HFFc6 (cell line): Measurements from ENCODE around the gene MAFB. TPM values are rescaled to one million over a fixed set of nuclear protein-coding genes. Genes with fewer than 3 reads are reported as not detected.

ENCODE experiments used
- DNase-seq: peaks from one replicate; pipeline ENCODE4 v3.0.0-alpha.2; 2018
- H3K27ac Mint-ChIP-seq: 2 replicates; pipeline ENCODE4 v1.8.0; 2020; ENCODE audit warnings: mild to moderate bottlenecking, mixed read lengths
- H3K27me3 Mint-ChIP-seq: 2 replicates; pipeline ENCODE4 v1.8.0; 2021; ENCODE audit warnings: mild to moderate bottlenecking, moderate library complexity, mixed read lengths; ENCODE audit not compliant: insufficient read depth
- H3K36me3 Mint-ChIP-seq: 2 replicates; pipeline ENCODE4 v1.8.0; 2021; ENCODE audit warnings: low read depth, mixed read lengths
- H3K4me1 Mint-ChIP-seq: 2 replicates; pipeline ENCODE4 v1.8.0; 2020; ENCODE audit warnings: low read depth, mixed read lengths
- H3K4me3 Mint-ChIP-seq: 2 replicates; pipeline ENCODE4 v1.8.0; 2020; ENCODE audit warnings: mild to moderate bottlenecking, moderate library complexity, mixed read lengths
- H3K9me3 Mint-ChIP-seq: 2 replicates; pipeline ENCODE4 v1.8.0; 2020; ENCODE audit warnings: mild to moderate bottlenecking, mixed read lengths
- total RNA-seq, 6 experiments: library from RNA; stranded (reverse); fragmentation: NEBNext Ultra II Directional; extraction: Animal tissue kit (Norgen Biotek cat#: 25700); gene quantifications; 2 replicates in 1 of 6; 3 replicates in 5 of 6; pipeline ENCODE4 v1.2.3, GENCODE V29; 2021
- TF ChIP-seq, protein P1 (sequence below): fragments of 200-600 bp; sonication (generic); IDR thresholded peaks from 2 replicates; pipeline ENCODE4 v1.5.0; 2021; ENCODE audit warnings: antibody characterized with exemption, mild to moderate bottlenecking

MAFB gene
- total RNA-seq, 6 experiments from 2014 or later = 0.05 TPM; not detected in 5

DNA sequence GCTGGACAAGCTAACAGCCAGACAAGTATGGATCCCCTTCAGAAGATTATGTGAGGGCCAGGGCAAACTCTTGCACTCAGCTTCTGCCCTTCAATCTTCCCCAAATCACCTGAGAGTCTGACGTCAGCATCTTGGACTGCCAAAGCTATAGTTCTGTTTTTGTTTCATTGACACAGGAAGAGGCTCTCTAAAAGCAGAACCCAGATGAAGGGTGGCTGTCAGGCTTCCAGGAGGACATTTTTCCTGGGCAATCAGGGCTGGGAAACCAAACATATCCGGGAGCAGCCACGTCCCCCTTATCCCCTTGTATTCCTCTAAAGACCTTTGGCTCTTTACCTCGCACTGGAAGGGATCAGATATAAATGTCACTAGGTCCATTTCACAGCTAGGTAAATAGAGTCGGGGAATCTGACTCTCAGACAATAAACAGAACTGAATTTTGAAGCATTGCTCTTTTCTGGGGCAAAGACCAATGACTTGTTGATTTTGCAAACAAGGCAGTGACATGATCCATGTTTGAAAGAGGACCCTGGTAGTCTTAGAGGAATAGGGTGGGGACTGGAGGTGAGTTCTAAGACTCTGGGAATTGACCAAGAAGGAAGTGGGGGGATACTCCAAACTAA lies 13.3 kb downstream of the MAFB start:
- Mint-ChIP-seq H3K27me3 (peaks cover 5% of the 10 kb centered on the region), H3K4me3 (no peak overlapping the region), H3K36me3 (no peaks in the 10 kb centered on the region), H3K4me1 (no peaks in the 10 kb centered on the region), H3K9me3 (no peaks in the 10 kb centered on the region), H3K27ac (no peak overlapping the region)
- no peak for DNase-seq
- TF ChIP-seq, protein P1, sequence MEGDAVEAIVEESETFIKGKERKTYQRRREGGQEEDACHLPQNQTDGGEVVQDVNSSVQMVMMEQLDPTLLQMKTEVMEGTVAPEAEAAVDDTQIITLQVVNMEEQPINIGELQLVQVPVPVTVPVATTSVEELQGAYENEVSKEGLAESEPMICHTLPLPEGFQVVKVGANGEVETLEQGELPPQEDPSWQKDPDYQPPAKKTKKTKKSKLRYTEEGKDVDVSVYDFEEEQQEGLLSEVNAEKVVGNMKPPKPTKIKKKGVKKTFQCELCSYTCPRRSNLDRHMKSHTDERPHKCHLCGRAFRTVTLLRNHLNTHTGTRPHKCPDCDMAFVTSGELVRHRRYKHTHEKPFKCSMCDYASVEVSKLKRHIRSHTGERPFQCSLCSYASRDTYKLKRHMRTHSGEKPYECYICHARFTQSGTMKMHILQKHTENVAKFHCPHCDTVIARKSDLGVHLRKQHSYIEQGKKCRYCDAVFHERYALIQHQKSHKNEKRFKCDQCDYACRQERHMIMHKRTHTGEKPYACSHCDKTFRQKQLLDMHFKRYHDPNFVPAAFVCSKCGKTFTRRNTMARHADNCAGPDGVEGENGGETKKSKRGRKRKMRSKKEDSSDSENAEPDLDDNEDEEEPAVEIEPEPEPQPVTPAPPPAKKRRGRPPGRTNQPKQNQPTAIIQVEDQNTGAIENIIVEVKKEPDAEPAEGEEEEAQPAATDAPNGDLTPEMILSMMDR = no peak

DNA sequence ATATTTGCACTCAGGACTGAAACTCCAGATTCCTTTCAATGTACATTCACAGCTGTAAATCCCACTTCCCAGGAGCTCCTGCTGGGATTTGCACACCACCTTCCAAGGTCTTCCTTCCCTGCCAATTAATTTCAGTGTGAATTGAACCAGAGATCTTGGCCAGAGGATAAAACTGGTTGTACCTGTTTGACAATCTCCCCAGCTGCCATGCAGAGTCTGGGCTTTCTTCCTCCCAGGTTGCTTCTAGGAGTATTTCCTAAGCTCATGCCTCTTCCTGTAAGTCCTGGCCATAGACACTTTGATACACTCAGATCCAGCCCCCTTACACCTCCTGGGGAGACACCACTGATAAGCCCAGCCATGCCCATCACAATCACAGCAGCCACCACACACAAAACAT lies 15.6 kb downstream of the MAFB start:
- no peak for DNase-seq
- H3K27ac Mint-ChIP-seq = no peak overlapping the region
- no peaks in the 10 kb centered on the region for H3K9me3 Mint-ChIP-seq
- no peak overlapping the region for H3K4me3 Mint-ChIP-seq
- peaks cover 5% of the 10 kb centered on the region for H3K27me3 Mint-ChIP-seq
- TF ChIP-seq, protein P1 = no peak
- no peaks in the 10 kb centered on the region for H3K36me3 Mint-ChIP-seq
- H3K4me1 Mint-ChIP-seq = no peaks in the 10 kb centered on the region

DNA sequence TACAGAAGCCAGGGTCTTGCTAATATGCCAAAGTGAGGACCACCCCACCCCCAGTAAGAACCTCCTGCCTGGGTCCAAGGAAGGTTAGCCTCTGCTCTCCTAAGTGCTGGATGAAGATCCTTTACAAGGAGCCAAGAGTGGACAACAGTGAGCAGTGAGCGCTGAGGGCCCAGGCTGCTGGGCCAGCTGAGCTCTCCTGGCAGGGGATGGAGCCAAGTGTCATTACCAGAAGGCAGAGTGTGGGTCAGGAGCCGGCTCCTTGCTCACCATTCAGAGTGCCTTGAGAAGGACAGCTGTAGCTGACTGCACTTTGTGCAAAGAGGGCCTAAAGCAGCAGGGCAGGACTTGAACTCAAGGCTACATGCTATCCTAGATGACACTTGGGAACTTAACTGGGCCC lies 16.9 kb downstream of the MAFB start:
- H3K9me3 Mint-ChIP-seq = no peaks in the 10 kb centered on the region
- DNase-seq = no peak
- TF ChIP-seq, protein P1 = no peak
- H3K36me3 Mint-ChIP-seq = no peaks in the 10 kb centered on the region
- H3K27me3 Mint-ChIP-seq = peaks cover 5% of the 10 kb centered on the region
- no peaks in the 10 kb centered on the region for H3K4me1 Mint-ChIP-seq
- no peak overlapping the region for H3K27ac Mint-ChIP-seq
- no peak overlapping the region for H3K4me3 Mint-ChIP-seq

DNA sequence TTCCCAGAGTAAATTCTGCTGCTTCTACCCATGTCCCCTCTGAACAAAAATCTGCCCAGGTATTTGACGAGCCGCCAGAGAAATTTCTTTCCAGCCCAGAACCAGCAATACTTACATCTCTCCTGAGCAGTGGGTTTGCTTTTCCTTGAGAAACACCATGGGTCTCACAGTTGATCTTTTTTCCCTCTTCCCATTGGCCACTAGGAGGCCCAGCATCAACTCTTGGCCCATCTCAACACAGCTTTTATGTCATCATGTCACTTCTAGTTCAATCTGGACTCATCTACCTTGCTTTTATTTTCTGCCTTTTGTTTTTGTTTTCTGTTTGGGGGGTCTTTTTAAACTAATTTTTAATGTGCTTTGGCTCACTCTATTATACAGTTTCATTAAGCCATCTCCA lies 18.8 kb downstream of the MAFB start:
- H3K4me1 Mint-ChIP-seq = no peaks in the 10 kb centered on the region
- TF ChIP-seq, protein P1 = peak; percentile 31; the same call in 1 of the 2 replicates
- H3K27me3 Mint-ChIP-seq = peaks cover 2% of the 10 kb centered on the region
- H3K27ac Mint-ChIP-seq = no peak overlapping the region
- no peak overlapping the region for H3K4me3 Mint-ChIP-seq
- no peak for DNase-seq
- no peaks in the 10 kb centered on the region for H3K36me3 Mint-ChIP-seq
- H3K9me3 Mint-ChIP-seq = no peaks in the 10 kb centered on the region

DNA sequence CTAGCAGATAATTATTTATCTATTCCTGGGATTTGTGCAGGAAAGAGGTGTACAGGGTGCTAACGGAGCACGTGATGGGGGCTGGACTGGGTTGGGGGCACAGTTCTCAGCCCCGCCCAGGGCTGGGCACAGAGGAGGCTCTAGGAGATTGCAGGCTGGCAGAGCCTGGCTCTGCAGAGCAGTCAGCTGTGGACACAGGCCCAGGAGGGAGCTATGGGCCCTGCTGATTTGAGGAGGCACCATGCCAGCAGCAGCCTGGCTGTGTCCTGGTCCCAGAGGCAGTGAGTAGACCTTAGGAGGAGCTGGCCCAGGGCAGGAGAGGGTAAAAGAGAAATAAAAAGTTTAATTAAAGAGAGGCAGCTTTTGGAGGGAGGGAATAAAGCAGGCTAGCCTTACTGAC lies 19.3 kb downstream of the MAFB start:
- no peak overlapping the region for H3K27ac Mint-ChIP-seq
- H3K27me3 Mint-ChIP-seq = peaks cover 2% of the 10 kb centered on the region
- H3K4me1 Mint-ChIP-seq = no peaks in the 10 kb centered on the region
- no peak for DNase-seq
- H3K4me3 Mint-ChIP-seq = no peak overlapping the region
- H3K9me3 Mint-ChIP-seq = no peaks in the 10 kb centered on the region
- TF ChIP-seq, protein P1 = no peak
- H3K36me3 Mint-ChIP-seq = no peaks in the 10 kb centered on the region
